Adrenal gland (tissue), 12 donors: ENCODE results near the gene LYRM1. TPM values are rescaled to one million over a fixed set of nuclear protein-coding genes. Genes with fewer than 3 reads are reported as not detected.

ENCODE experiments used
- DNase-seq, 7 donors: peaks; one replicate each; pipeline ENCODE4 v3.0.0-alpha.2; 2019 to 2020
- H3K27ac ChIP-seq, 5 donors: fragments of 200-600 bp; sonication (generic) in 4 of 5; 1 replicate in 3 of 5; 2 replicates in 2 of 5; pipeline versions ENCODE4 v1.5.1 to v1.8.0; 2016 to 2020; ENCODE audit warnings: mild to moderate bottlenecking in 1 of 5
- H3K27me3 ChIP-seq: fragments of 200-600 bp; 2 replicates; pipeline ENCODE4 v1.8.0; 2021
- H3K36me3 ChIP-seq, 2 donors: fragments of 200-600 bp; replicated peaks in 1 of 2; 1 replicate in 1 of 2; 2 replicates in 1 of 2; pipeline versions ENCODE4 v1.5.1 to v1.8.0; 2018 to 2022
- H3K4me1 ChIP-seq, 2 donors: fragments of 200-600 bp; replicated peaks in 1 of 2; 1 replicate in 1 of 2; 2 replicates in 1 of 2; pipeline versions ENCODE4 v1.5.1 to v1.8.0; 2018 to 2021
- H3K4me3 ChIP-seq, 4 donors: fragments of 200-600 bp; sonication (generic) in 3 of 4; one replicate each; pipeline ENCODE4 v1.5.1; 2016 to 2018
- H3K9me3 ChIP-seq, 3 donors: fragments of 200-600 bp; sonication (generic) in 1 of 3; replicated peaks in 1 of 3; 1 replicate in 2 of 3; 2 replicates in 1 of 3; pipeline versions ENCODE4 v1.5.1 to v1.8.0; 2016 to 2021
- CTCF ChIP-seq, 6 experiments: fragments of 450-650 bp in 4 of 6; fragments of 200-600 bp in 2 of 6; sonication (generic) in 1 of 6; IDR thresholded peaks; 1 replicate in 5 of 6; 2 replicates in 1 of 6; pipeline versions ENCODE4 v1.5.1 to v1.8.0; 2016 to 2021; ENCODE audit warnings: antibody characterized with exemption in 6 of 6, mild to moderate bottlenecking in 2 of 6, moderate library complexity in 1 of 6
- POLR2A ChIP-seq, 2 donors: fragments of 450-650 bp; IDR thresholded peaks; one replicate each; pipeline ENCODE4 v1.6.1; 2017; ENCODE audit warnings: antibody characterized with exemption in 2 of 2, mild to moderate bottlenecking in 2 of 2, moderate library complexity in 1 of 2
- WGBS, 4 donors: extraction: QIAGEN DNeasy Blood & Tissue Kit in 2 of 4; methylation state at CpG; one replicate each; pipeline versions ENCODE4 v1.1.5 to v1.1.7; 2013 to 2017; 5-methylcytosine and 5-hydroxymethylcytosine counted together
- intact Hi-C, 2 donors: fragments of 100-400 bp; cut with DNase I; formaldehyde crosslinking; loops; one replicate each; pipeline versions ENCODE4 v1.14.1 to v1.15.0; 2022 to 2023
- polyA plus RNA-seq, 3 donors: library from polyadenylated mRNA; stranded (reverse); fragments of 200-250 nt in 2 of 3; fragments of 350-450 nt in 1 of 3; fragmentation: Illumina TruSeq in 1 of 3; extraction: RNeasy Lipid Tissue Mini Kit (QIAGEN cat#74804) in 1 of 3; gene quantifications; one replicate each; pipeline ENCODE4 v1.2.3, GENCODE V29; 2013 to 2014
- total RNA-seq, 9 donors: library from RNA; depleted of rRNA in 4 of 9; stranded (reverse); fragments of >200 nt in 4 of 9; fragments of 120-200 nt in 1 of 9; fragmentation: NEBNext Ultra II Directional in 1 of 9; extraction: Animal tissue kit (Norgen Biotek cat#: 25700) in 1 of 9; gene quantifications; one replicate each; pipeline versions ENCODE4 v1.1.0 to v1.2.4, GENCODE V29; 2013 to 2023
- donor health status: healthy with polysubstance abuse.
- donor health status: Bipolar disorder and iron deficiency.
- donor health status: DM: yes; HTN: yes; CAD: no.
- donor health status: DM: no; HTN: no; CAD: no.
- donor health status: DM: no; HTN: no; CAD: no.
- donor health status: DM: yes; HTN: yes; CAD: no.

Gene LYRM1
- total and polyA plus RNA-seq, 12 donors, result 18.0 to 74.0 (median 38.0) TPM

- Histone ChIP-seq H3K27ac (peak overlapping the region; percentile 64 to 86 (median 78)), H3K27me3 (no peaks in the 10 kb centered on the region), H3K4me1 (peaks cover 40 to 66% of the 10 kb centered on the region in 2 donors), H3K9me3 (no peaks in the 10 kb centered on the region), H3K4me3 (peak overlapping the region in 1 of 4 donors; percentile 4), H3K36me3 (no peaks in the 10 kb centered on the region)
- TF ChIP-seq POLR2A (IDR thresholded peaks at IDR 0.05) (no peak), CTCF (IDR thresholded peaks at IDR 0.05) (no peak)
- 8 to 18% (median 14%) methylated on average over 2 of the region's 2 CpGs for WGBS, 4 donors
- intact Hi-C loops, result no loop called here
- no peak for DNase-seq
These were observed 10.3 kb downstream of the LYRM1 start for GRCh38 chr16:20910781-20911321.

GRCh38 chr16:20911361-20911760, 10.8 kb downstream of the LYRM1 start:
- WGBS, 4 donors, result 32 to 60% (median 35%) methylated on average over 1 of the region's 1 CpG
- peak overlapping the region; percentile 64 to 86 (median 78) for H3K27ac ChIP-seq

GRCh38 chr16:20916289-20916688, 15.7 kb downstream of the LYRM1 start:
- H3K36me3 ChIP-seq, result no peaks in the 10 kb centered on the region
- H3K27ac ChIP-seq, result no peak overlapping the region
- H3K9me3 ChIP-seq, result no peaks in the 10 kb centered on the region
- no peak for DNase-seq
- H3K4me3 ChIP-seq, result no peak overlapping the region
- TF ChIP-seq CTCF (IDR thresholded peaks at IDR 0.05) (no peak), POLR2A (IDR thresholded peaks at IDR 0.05) (no peak)
- H3K27me3 ChIP-seq, result no peaks in the 10 kb centered on the region
- WGBS, 4 donors, result 94 to 97% (median 97%) methylated on average over 10 of the region's 10 CpGs
- intact Hi-C loops, result no loop called here
- peaks cover 14 to 36% of the 10 kb centered on the region in 2 donors for H3K4me1 ChIP-seq

More at GRCh38 chr16:20911361-20911760, 10.8 kb downstream of the LYRM1 start:
- no peaks in the 10 kb centered on the region for H3K9me3 ChIP-seq
- H3K4me1 ChIP-seq, result peaks cover 35 to 61% of the 10 kb centered on the region in 2 donors
- no peaks in the 10 kb centered on the region for H3K27me3 ChIP-seq
- peak in 6 of 7 donors; percentile 42 to 66 (median 62) for DNase-seq
- H3K36me3 ChIP-seq, result no peaks in the 10 kb centered on the region
- intact Hi-C loops, result no loop called here
- peak overlapping the region in 1 of 4 donors; percentile 4 for H3K4me3 ChIP-seq
- TF ChIP-seq CTCF (IDR thresholded peaks at IDR 0.05) (no peak), POLR2A (IDR thresholded peaks at IDR 0.05) (peak in 1 of 2 donors; percentile 32)

- Histone ChIP-seq H3K27ac (no peak overlapping the region), H3K4me1 (peaks cover 7 to 30% of the 10 kb centered on the region in 2 donors), H3K4me3 (no peak overlapping the region), H3K27me3 (no peaks in the 10 kb centered on the region), H3K36me3 (no peaks in the 10 kb centered on the region), H3K9me3 (no peaks in the 10 kb centered on the region)
- WGBS, 4 donors, result 77 to 88% (median 85%) methylated on average over 4 of the region's 4 CpGs
- no peak for TF ChIP-seq POLR2A (IDR thresholded peaks at IDR 0.05)
- no peak for TF ChIP-seq CTCF (IDR thresholded peaks at IDR 0.05)
- no peak for DNase-seq
- intact Hi-C loops, result no loop called here
These were observed 16.4 kb downstream of the LYRM1 start for GRCh38 chr16:20916942-20917341.
